Adrenal gland (tissue), 5 donors: ENCODE results near the gene WDR4.
"Not testable (repeated sequence)": the region's sequence is repeated elsewhere in the genome, so short reads cannot be mapped to it uniquely, and the experiment has no call there.

ENCODE experiments used
- POLR2A ChIP-seq, 2 donors: fragments of 450-650 bp; IDR thresholded peaks; one replicate each; pipeline ENCODE4 v1.6.1; 2017; ENCODE audit warnings: antibody characterized with exemption in 2 of 2, mild to moderate bottlenecking in 2 of 2, moderate library complexity in 1 of 2
- TF ChIP-seq, protein P1 (sequence below), 6 experiments: fragments of 450-650 bp in 4 of 6; fragments of 200-600 bp in 2 of 6; sonication (generic) in 1 of 6; IDR thresholded peaks; 1 replicate in 5 of 6; 2 replicates in 1 of 6; pipeline versions ENCODE4 v1.5.1 to v1.8.0; 2016 to 2021; ENCODE audit warnings: antibody characterized with exemption in 6 of 6, mild to moderate bottlenecking in 2 of 6, moderate library complexity in 1 of 6
- donor health status: DM: no; HTN: no; CAD: no.

DNA sequence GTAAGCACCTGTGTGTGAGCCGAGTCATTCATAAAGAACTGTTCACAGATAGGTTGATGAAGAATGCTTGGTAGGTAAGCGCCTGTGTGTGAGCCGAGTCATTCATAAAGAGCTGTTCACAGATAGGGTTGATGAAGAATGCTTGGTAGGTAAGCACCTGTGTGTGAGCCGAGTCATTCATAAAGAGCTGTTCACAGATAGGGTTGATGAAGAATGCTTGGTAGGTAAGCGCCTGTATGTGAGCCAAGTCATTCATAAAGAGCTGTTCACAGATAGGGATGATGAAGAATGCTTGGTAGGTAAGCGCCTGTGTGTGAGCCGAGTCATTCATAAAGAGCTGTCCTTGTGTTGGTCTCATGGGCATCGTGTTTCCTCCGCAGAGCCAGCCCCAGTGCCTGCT, 29.1 kb upstream of the WDR4 start:
- TF ChIP-seq, protein P1, sequence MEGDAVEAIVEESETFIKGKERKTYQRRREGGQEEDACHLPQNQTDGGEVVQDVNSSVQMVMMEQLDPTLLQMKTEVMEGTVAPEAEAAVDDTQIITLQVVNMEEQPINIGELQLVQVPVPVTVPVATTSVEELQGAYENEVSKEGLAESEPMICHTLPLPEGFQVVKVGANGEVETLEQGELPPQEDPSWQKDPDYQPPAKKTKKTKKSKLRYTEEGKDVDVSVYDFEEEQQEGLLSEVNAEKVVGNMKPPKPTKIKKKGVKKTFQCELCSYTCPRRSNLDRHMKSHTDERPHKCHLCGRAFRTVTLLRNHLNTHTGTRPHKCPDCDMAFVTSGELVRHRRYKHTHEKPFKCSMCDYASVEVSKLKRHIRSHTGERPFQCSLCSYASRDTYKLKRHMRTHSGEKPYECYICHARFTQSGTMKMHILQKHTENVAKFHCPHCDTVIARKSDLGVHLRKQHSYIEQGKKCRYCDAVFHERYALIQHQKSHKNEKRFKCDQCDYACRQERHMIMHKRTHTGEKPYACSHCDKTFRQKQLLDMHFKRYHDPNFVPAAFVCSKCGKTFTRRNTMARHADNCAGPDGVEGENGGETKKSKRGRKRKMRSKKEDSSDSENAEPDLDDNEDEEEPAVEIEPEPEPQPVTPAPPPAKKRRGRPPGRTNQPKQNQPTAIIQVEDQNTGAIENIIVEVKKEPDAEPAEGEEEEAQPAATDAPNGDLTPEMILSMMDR (IDR thresholded peaks at IDR 0.05): not testable (repeated sequence)
- TF ChIP-seq POLR2A (IDR thresholded peaks at IDR 0.05): not testable (repeated sequence)
